Measurements from ENCODE around the gene WDR27. TPM values are rescaled to one million over a fixed set of nuclear protein-coding genes. Genes with fewer than 3 reads are reported as not detected.
"Not testable (repeated sequence)": the region's sequence is repeated elsewhere in the genome, so short reads cannot be mapped to it uniquely, and the experiment has no call there.

The WDR27 gene
- total RNA-seq, 1 donor from 2014 or later: 24.0 TPM

- DNase-seq (ENCODE audit: low read depth, low spot score): no peak
Observed at GRCh38 chr6:169529931-169530751, 171.7 kb downstream of the WDR27 start.

- DNase-seq (ENCODE audit: low read depth, low spot score): no peak
Observed at GRCh38 chr6:169528755-169529154, 173.1 kb downstream of the WDR27 start.

GRCh38 chr6:169527306-169527705 lies 174.5 kb downstream of the WDR27 start:
- no peak for DNase-seq (ENCODE audit: low read depth, low spot score)

- no peak for DNase-seq (ENCODE audit: low read depth, low spot score)
Observed at GRCh38 chr6:169521825-169522224, 180.0 kb downstream of the WDR27 start.

- DNase-seq (ENCODE audit: low read depth, low spot score): no peak
Observed at GRCh38 chr6:169520104-169520503, 181.7 kb downstream of the WDR27 start.

- DNase-seq (ENCODE audit: low read depth, low spot score): no peak
Observed at GRCh38 chr6:169518451-169518850, 183.4 kb downstream of the WDR27 start.

- no peak for DNase-seq (ENCODE audit: low read depth, low spot score)
Observed at GRCh38 chr6:169513478-169514193, 188.2 kb downstream of the WDR27 start.

- DNase-seq (ENCODE audit: low read depth, low spot score): not testable (repeated sequence)
Observed at GRCh38 chr6:169511785-169512184, 190.0 kb downstream of the WDR27 start.

- DNase-seq (ENCODE audit: low read depth, low spot score): no peak
Observed at GRCh38 chr6:169510871-169511270, 191.0 kb downstream of the WDR27 start.

GRCh38 chr6:169508452-169508851 lies 193.4 kb downstream of the WDR27 start:
- no peak for DNase-seq (ENCODE audit: low read depth, low spot score)

GRCh38 chr6:169503422-169504152 lies 198.2 kb downstream of the WDR27 start:
- no peak for DNase-seq (ENCODE audit: low read depth, low spot score)

- no peak for DNase-seq (ENCODE audit: low read depth, low spot score)
Observed at GRCh38 chr6:169502445-169502844, 199.4 kb downstream of the WDR27 start.

- DNase-seq (ENCODE audit: low read depth, low spot score): no peak
Observed at GRCh38 chr6:169501777-169502313, 200.0 kb downstream of the WDR27 start.

- DNase-seq (ENCODE audit: low read depth, low spot score): no peak
Observed at GRCh38 chr6:169501128-169501527, 200.7 kb downstream of the WDR27 start.

GRCh38 chr6:169500688-169501087 lies 201.1 kb downstream of the WDR27 start:
- no peak for DNase-seq (ENCODE audit: low read depth, low spot score)

GRCh38 chr6:169499848-169500247 lies 202.0 kb downstream of the WDR27 start:
- DNase-seq (ENCODE audit: low read depth, low spot score): no peak

GRCh38 chr6:169498916-169499513 lies 202.8 kb downstream of the WDR27 start:
- DNase-seq (ENCODE audit: low read depth, low spot score): no peak

- DNase-seq (ENCODE audit: low read depth, low spot score): no peak
Observed at GRCh38 chr6:169495601-169496000, 206.2 kb downstream of the WDR27 start.

- DNase-seq (ENCODE audit: low read depth, low spot score): no peak
Observed at GRCh38 chr6:169494038-169494437, 207.8 kb downstream of the WDR27 start.

GRCh38 chr6:169491482-169491881 lies 210.3 kb downstream of the WDR27 start:
- no peak for DNase-seq (ENCODE audit: low read depth, low spot score)

- DNase-seq (ENCODE audit: low read depth, low spot score): no peak
Observed at GRCh38 chr6:169490830-169491229, 211.0 kb downstream of the WDR27 start.

All from pulmonary artery endothelial cell (primary cell).